H9 (cell line): ENCODE data around the gene DCAF10. TPM values are rescaled to one million over a fixed set of nuclear protein-coding genes. Genes with fewer than 3 reads are reported as not detected.

ENCODE experiments used
- DNase-seq: peaks from one replicate; pipeline ENCODE4 v3.0.0-alpha.2; 2017
- H2AFZ ChIP-seq: one replicate; pipeline ENCODE4 v1.6.1; 2013; ENCODE audit warnings: mild to moderate bottlenecking, low read length, control low read depth, moderate library complexity
- H2AK5ac ChIP-seq: 2 replicates; pipeline ENCODE4 v1.6.1; 2013; ENCODE audit warnings: low read length, control low read depth, mixed read lengths; ENCODE audit not compliant: insufficient read length
- H2BK120ac ChIP-seq: one replicate; pipeline ENCODE4 v1.6.1; 2013; ENCODE audit warnings: low read depth, mild to moderate bottlenecking, low read length, control low read depth, inconsistent platforms; ENCODE audit not compliant: poor library complexity, severe bottlenecking
- H2BK12ac ChIP-seq: 2 replicates; pipeline ENCODE4 v1.6.1; 2013; ENCODE audit warnings: low read length, control low read depth, mixed read lengths, low read depth; ENCODE audit not compliant: insufficient read length
- H2BK15ac ChIP-seq: 2 replicates; pipeline ENCODE4 v1.6.1; 2013; ENCODE audit warnings: low read depth, low read length, control low read depth
- H2BK20ac ChIP-seq: one replicate; pipeline ENCODE4 v1.6.1; 2013; ENCODE audit warnings: low read depth, mild to moderate bottlenecking, low read length, control low read depth, inconsistent platforms; ENCODE audit not compliant: poor library complexity, severe bottlenecking
- H2BK5ac ChIP-seq: 2 replicates; pipeline ENCODE4 v1.6.1; 2013; ENCODE audit warnings: low read length, control low read depth, mixed read lengths; ENCODE audit not compliant: insufficient read length
- H3K14ac ChIP-seq: 2 replicates; pipeline ENCODE4 v1.6.1; 2013; ENCODE audit warnings: low read length, control low read depth; ENCODE audit not compliant: insufficient read depth
- H3K18ac ChIP-seq: 2 replicates; pipeline ENCODE4 v1.6.1; 2013; ENCODE audit warnings: low read depth, mild to moderate bottlenecking, mixed read lengths, low read length, control low read depth; ENCODE audit not compliant: insufficient read length
- H3K23ac ChIP-seq: 2 replicates; pipeline ENCODE4 v1.6.1; 2013; ENCODE audit warnings: low read length, control low read depth, mixed read lengths, low read depth; ENCODE audit not compliant: insufficient read length
- H3K23me2 ChIP-seq: 2 replicates; pipeline ENCODE4 v1.6.1; 2013; ENCODE audit warnings: low read depth, mild to moderate bottlenecking, mixed read lengths, low read length, control low read depth; ENCODE audit not compliant: insufficient read length, poor library complexity, severe bottlenecking
- H3K27ac ChIP-seq: 2 replicates; pipeline ENCODE4 v1.5.1; 2013; ENCODE audit warnings: low read length, control low read depth, mixed read lengths, low read depth; ENCODE audit not compliant: insufficient read length
- H3K27me3 ChIP-seq: 2 replicates; pipeline ENCODE4 v1.6.1; 2013; ENCODE audit warnings: low read length, control low read depth, inconsistent platforms; ENCODE audit not compliant: insufficient read depth
- H3K4ac ChIP-seq: 2 replicates; pipeline ENCODE4 v1.6.1; 2013; ENCODE audit warnings: low read depth, mild to moderate bottlenecking, control low read depth, inconsistent platforms, low read length, moderate library complexity
- H3K4me1 ChIP-seq: 2 replicates; pipeline ENCODE4 v1.6.1; 2013; ENCODE audit warnings: low read length, control low read depth, inconsistent platforms; ENCODE audit not compliant: insufficient read depth
- H3K4me2 ChIP-seq: 2 replicates; pipeline ENCODE4 v1.6.1; 2013; ENCODE audit warnings: low read length, control low read depth, mixed read lengths; ENCODE audit not compliant: insufficient read length, insufficient read depth
- H3K56ac ChIP-seq: 2 replicates; pipeline ENCODE4 v1.6.1; 2013; ENCODE audit warnings: low read depth, mild to moderate bottlenecking, mixed read lengths, low read length, control low read depth; ENCODE audit not compliant: insufficient read length
- H3K79me1 ChIP-seq: 2 replicates; pipeline ENCODE4 v1.6.1; 2013; ENCODE audit warnings: low read depth, mild to moderate bottlenecking, moderate library complexity, low read length, control low read depth, inconsistent platforms; ENCODE audit not compliant: insufficient read depth, poor library complexity, severe bottlenecking
- H3K79me2 ChIP-seq: 2 replicates; pipeline ENCODE4 v1.6.1; 2013; ENCODE audit warnings: low read length, control low read depth, inconsistent platforms; ENCODE audit not compliant: insufficient read depth
- H3K9ac ChIP-seq: 2 replicates; pipeline ENCODE4 v1.6.1; 2013; ENCODE audit warnings: low read length, control low read depth, mixed read lengths; ENCODE audit not compliant: insufficient read length; ENCODE audit errors: extremely low read depth
- H3K9me3 ChIP-seq: one replicate; pipeline ENCODE4 v1.6.1; 2013; ENCODE audit warnings: low read depth, low read length, inconsistent platforms; ENCODE audit not compliant: control insufficient read depth
- H3T11ph ChIP-seq: one replicate; pipeline ENCODE4 v1.6.1; 2013; ENCODE audit warnings: mild to moderate bottlenecking, low read length, control low read depth, inconsistent platforms
- H4K20me1 ChIP-seq: one replicate; pipeline ENCODE4 v1.6.1; 2013; ENCODE audit not compliant: control insufficient read depth, insufficient read length, insufficient read depth
- H4K5ac ChIP-seq: 2 replicates; pipeline ENCODE4 v1.6.1; 2013; ENCODE audit warnings: low read depth, mild to moderate bottlenecking, mixed read lengths, low read length, control low read depth; ENCODE audit not compliant: insufficient read length
- H4K8ac ChIP-seq: replicated peaks from 2 replicates; pipeline ENCODE4 v1.6.1; 2013; ENCODE audit warnings: low read length, control low read depth, mixed read lengths, low read depth; ENCODE audit not compliant: insufficient read length
- H4K91ac ChIP-seq: 2 replicates; pipeline ENCODE4 v1.6.1; 2013; ENCODE audit warnings: low read depth, mild to moderate bottlenecking, moderate library complexity, mixed read lengths, low read length, control low read depth; ENCODE audit not compliant: insufficient read length
- H3K27ac Mint-ChIP-seq, 3 experiments: 2 replicates in 2 of 3; 3 replicates in 1 of 3; pipeline ENCODE4 v1.8.0; 2020 to 2021; ENCODE audit warnings: mixed read lengths in 3 of 3, mild to moderate bottlenecking in 1 of 3, moderate library complexity in 1 of 3
- H3K27me3 Mint-ChIP-seq: 2 replicates; pipeline ENCODE4 v1.8.0; 2021; ENCODE audit warnings: low read depth, mild to moderate bottlenecking, moderate library complexity, mixed read lengths
- H3K36me3 Mint-ChIP-seq, 3 experiments: 2 replicates in 2 of 3; 3 replicates in 1 of 3; pipeline ENCODE4 v1.8.0; 2020 to 2021; ENCODE audit warnings: low read depth in 3 of 3, mixed read lengths in 3 of 3; ENCODE audit not compliant: insufficient read depth in 1 of 3
- H3K4me1 Mint-ChIP-seq, 2 experiments: 2 replicates each; pipeline ENCODE4 v1.8.0; 2020; ENCODE audit warnings: mixed read lengths in 2 of 2
- H3K4me3 Mint-ChIP-seq, 2 experiments: 2 replicates in 1 of 2; 3 replicates in 1 of 2; pipeline ENCODE4 v1.8.0; 2020 to 2021; ENCODE audit warnings: mild to moderate bottlenecking in 2 of 2, mixed read lengths in 2 of 2, moderate library complexity in 1 of 2
- H3K9me3 Mint-ChIP-seq, 2 experiments: 2 replicates in 1 of 2; 3 replicates in 1 of 2; pipeline ENCODE4 v1.8.0; 2020; ENCODE audit warnings: mild to moderate bottlenecking in 2 of 2, mixed read lengths in 2 of 2, moderate library complexity in 1 of 2
- WGBS: extraction: QIAGEN DNeasy Blood & Tissue Kit; methylation state at CpG from one replicate; pipeline ENCODE4 v1.1.7; 2013; ENCODE audit warnings: missing lambda C conversion rate, low lambda C conversion rate, mixed read lengths; ENCODE audit not compliant: insufficient read length; ENCODE audit errors: extremely low coverage; 5-methylcytosine and 5-hydroxymethylcytosine counted together
- total RNA-seq: library from RNA; stranded (reverse); gene quantifications from 2 replicates; pipeline ENCODE4 v1.2.1, GENCODE V29; 2021
- TF ChIP-seq, protein P1 (sequence below): fragments of 200-600 bp; sonication (generic); conservative IDR thresholded peaks from 3 replicates; pipeline ENCODE4 v1.8.0; 2021; ENCODE audit warnings: antibody characterized with exemption, mild to moderate bottlenecking

DCAF10 gene
- total RNA-seq, 1 experiment from 2014 or later, result 13.4 TPM

DNA sequence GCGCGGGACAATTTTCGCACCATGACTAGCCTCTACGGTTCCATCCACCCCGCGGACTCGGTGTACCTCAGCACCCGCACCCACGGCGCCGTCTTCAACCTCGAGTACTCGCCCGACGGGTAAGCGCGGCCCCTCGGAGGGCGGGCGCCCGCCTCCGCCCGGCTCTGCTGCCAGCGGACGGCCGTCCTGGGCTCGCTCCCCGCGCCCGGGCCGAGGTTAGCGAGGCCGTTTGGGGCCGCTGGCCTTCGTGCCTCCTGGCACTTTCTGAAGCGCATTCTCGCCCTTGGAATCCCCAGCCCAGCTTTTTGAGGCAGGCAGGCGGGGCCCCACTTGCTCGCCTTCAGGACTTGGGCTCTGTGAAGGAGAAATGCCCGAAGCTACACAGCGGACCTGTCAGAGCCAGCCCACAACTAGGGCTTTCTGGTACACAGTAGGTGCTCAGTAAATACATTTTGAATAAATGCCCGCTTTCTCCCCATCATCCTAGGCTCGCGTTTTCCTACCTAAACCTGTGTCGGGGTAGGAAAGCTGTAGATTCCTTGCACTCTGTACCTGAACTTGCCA lies 772 bp downstream of the DCAF10 start:
- Histone ChIP-seq H4K8ac (no peak overlapping the region), H3K79me2 (peaks cover 7% of the 10 kb centered on the region; the same call in 1 of the 2 replicates), H2BK20ac (no peak overlapping the region), H3K23me2 (peaks cover 11% of the 10 kb centered on the region), H3T11ph (no peak overlapping the region), H3K4me1 (peaks cover 2% of the 10 kb centered on the region), H2BK120ac (no peak overlapping the region), H2AFZ (no peak overlapping the region), H3K4me2 (peak overlapping the region; percentile 99), H3K9me3 (no peaks in the 10 kb centered on the region), H3K9ac (peak overlapping the region; percentile 70), H2BK5ac (no peak overlapping the region), H2BK15ac (no peak overlapping the region), H3K18ac (no peak overlapping the region), H2BK12ac (no peak overlapping the region), H3K79me1 (no peaks in the 10 kb centered on the region), H4K20me1 (no peaks in the 10 kb centered on the region), H3K27ac (no peak overlapping the region), H3K23ac (no peak overlapping the region), H3K56ac (no peak overlapping the region), H4K91ac (no peak overlapping the region), H3K27me3 (no peaks in the 10 kb centered on the region), H3K4ac (no peak overlapping the region), H3K14ac (no peak overlapping the region), H4K5ac (no peak overlapping the region), H2AK5ac (no peak overlapping the region)
- Mint-ChIP-seq H3K27me3 (peaks cover 1% of the 10 kb centered on the region), H3K9me3 (no peaks in the 10 kb centered on the region), H3K4me1 (peaks cover 23 to 25% of the 10 kb centered on the region in 2 experiments), H3K27ac (no peak overlapping the region; a peak in 1 of 7 replicates), H3K36me3 (no peaks in the 10 kb centered on the region; a peak in 1 of 7 replicates), H3K4me3 (peak overlapping the region; percentile 97 to 98)
- DNase-seq, result peak; percentile 32
- TF ChIP-seq, protein P1, sequence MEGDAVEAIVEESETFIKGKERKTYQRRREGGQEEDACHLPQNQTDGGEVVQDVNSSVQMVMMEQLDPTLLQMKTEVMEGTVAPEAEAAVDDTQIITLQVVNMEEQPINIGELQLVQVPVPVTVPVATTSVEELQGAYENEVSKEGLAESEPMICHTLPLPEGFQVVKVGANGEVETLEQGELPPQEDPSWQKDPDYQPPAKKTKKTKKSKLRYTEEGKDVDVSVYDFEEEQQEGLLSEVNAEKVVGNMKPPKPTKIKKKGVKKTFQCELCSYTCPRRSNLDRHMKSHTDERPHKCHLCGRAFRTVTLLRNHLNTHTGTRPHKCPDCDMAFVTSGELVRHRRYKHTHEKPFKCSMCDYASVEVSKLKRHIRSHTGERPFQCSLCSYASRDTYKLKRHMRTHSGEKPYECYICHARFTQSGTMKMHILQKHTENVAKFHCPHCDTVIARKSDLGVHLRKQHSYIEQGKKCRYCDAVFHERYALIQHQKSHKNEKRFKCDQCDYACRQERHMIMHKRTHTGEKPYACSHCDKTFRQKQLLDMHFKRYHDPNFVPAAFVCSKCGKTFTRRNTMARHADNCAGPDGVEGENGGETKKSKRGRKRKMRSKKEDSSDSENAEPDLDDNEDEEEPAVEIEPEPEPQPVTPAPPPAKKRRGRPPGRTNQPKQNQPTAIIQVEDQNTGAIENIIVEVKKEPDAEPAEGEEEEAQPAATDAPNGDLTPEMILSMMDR, result no peak
- WGBS, result no CpG with 5 or more reads among the region's 45 CpGs
